GM21723 (cell line): Measurements from ENCODE around the gene RXFP1.
"Not testable (repeated sequence)": the region's sequence is repeated elsewhere in the genome, so short reads cannot be mapped to it uniquely, and the experiment has no call there.

Experiments used
- ATAC-seq: cut with Tn5 transposase; IDR thresholded peaks from one replicate; pipeline ENCODE4 v1.9.1; 2021; ENCODE audit warnings: mild to moderate bottlenecking, moderate library complexity; ENCODE audit not compliant: unreplicated experiment

Gene RXFP1

GRCh38 chr4:158606969-158607368 is 85.3 kb downstream of the RXFP1 start:
- no peak for ATAC-seq

DNA sequence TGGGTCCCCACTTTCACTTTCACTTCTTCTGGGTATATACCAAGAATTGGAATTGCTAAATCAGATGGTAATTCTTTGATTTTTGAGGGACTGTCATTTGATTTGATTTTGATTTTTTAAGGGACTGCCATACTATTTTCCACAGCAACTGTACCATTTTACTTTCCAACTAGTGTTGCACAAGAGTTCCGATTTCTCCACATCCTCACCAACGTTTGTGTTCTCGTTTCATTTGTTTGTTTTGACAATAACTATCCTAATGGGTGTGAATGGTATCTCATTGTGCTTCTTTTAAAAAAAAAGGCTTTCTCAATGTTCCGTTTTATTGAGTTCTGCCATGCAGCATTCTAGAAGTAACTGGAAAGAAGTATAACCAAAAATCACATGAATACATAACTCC is 87.4 kb downstream of the RXFP1 start:
- ATAC-seq: no peak

DNA sequence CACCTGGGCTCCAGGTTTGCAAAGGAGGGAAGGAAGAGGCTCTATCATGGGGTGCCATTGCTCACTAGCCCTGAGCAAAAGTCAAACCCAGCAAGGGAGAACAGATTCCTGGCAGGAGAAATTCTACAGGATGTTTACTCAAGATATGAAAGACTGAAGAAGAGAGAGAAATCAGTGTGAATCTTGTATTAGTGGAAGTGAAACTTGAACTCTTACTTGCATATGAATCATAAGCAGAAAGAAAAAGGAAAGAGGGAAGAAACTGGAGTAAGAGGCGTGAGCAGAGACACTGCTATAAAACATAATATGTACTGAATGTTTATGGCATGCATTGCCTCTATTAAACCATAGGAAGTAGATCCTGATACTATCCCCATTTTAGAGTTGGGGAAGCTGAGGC is 89.1 kb downstream of the RXFP1 start:
- peak; percentile 97 for ATAC-seq

DNA sequence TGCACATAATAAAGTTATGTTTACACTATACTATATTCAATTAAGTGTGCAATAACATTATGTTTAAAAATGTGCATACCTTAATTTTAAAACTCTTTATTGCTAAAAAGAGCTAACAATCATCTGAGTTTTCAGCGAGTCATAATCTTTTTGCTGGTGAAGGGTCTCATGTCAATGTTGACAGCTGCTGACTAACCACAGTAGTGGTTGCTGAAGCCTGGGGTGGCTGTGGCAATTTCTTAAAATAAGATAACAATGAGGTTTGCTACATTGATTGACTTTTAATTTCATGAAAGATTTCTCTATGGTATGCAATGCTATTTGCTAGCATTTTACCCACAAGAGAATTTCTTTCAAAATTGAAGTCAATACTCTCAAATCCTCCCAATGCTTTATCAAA is 91.4 kb downstream of the RXFP1 start:
- ATAC-seq: no peak

GRCh38 chr4:158617956-158618355 is 96.3 kb downstream of the RXFP1 start:
- no peak for ATAC-seq

DNA sequence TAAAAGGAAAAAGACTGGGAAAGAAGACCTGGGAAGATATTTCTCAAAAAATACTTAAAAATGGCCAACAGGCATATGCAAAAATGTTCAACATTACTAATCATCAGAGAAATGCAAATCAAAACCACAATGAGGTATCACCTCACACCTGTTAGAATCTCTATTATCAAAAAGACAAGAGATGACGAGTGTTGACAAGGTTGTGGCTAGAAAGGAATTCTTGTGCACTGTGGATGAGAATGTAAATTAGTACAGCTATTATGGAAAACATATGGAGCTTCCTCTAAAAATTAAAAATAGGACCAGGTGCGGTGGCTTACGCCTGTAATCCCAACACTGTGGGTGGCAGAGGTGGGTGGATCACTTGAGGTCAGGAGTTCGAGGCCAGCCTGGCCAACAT is 100.0 kb downstream of the RXFP1 start:
- ATAC-seq: no peak

DNA sequence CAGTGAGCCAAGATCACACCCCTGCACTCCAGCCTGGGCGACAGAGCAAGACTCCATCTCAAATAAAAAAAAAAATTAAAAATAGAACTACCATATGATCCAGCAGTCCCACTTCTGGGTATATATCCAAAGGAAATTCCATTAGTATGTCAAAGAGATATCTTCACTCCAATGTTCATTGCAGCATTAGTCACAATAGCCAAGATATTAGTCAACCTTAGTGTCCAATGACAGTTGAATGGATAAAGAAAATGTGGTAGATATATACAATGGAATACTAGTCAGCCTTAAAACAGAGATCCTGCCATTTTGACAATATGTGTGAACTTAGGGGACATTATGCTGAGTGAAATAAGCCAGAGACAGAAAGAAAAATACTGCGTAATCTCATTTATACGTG is 100.6 kb downstream of the RXFP1 start:
- ATAC-seq: no peak

GRCh38 chr4:158624889-158625478 is 103.3 kb downstream of the RXFP1 start:
- peak; percentile 95 for ATAC-seq

- no peak for ATAC-seq
These were observed 103.9 kb downstream of the RXFP1 start for GRCh38 chr4:158625544-158625943.

DNA sequence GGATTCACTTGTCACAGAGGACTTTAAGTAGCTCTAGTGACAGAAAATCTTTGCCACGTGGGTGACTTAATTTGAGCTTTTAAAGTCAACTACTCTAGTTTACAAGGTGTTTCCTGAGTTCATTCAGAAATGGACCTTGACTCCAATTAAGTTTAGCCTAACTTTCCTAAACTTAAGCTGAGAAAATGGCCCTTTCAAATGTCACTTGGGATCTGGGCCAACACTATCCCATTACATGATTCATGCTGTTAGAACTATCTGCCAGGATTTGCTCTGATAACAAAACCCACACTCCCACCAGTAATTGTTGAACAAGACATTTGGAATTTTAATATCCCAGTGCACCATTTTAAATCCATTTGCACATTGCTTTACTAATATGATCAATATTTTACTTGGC is 109.2 kb downstream of the RXFP1 start:
- no peak for ATAC-seq

DNA sequence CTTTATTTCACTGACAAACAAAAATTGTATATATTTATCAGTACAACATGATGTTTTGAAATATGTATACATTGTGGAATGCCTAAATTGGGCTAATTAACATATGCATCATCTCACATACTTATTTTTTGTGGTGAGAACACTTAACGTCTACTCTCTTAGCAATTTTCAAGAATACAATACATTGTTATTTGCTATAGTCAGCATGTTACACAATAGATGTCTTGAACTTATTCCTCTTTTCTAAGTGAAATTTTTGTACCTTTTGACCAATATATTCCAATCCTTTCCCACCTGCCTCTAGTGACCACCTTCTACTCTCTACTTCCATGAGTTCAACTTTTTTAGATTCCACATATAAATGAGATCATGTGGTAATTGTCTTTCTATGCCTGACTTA is 114.9 kb downstream of the RXFP1 start:
- no peak for ATAC-seq

DNA sequence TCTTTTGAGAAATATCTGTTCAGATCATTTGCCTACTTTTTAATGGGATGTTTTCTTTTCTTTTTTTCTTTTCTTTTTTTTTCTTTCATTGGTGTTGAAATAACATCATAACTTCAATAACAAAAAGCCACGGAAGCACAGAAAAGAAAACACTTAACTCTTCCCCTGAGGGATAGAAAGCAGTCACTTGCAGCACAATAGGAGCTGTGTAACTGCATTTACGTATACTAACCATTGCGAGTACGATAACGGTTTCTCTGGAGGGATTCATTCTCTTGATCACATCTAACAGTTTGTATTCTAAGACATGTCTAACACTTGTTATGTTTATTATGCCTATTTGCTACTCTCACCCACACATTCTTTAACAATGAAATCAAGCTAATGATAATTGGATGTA is 122.7 kb downstream of the RXFP1 start:
- no peak for ATAC-seq

DNA sequence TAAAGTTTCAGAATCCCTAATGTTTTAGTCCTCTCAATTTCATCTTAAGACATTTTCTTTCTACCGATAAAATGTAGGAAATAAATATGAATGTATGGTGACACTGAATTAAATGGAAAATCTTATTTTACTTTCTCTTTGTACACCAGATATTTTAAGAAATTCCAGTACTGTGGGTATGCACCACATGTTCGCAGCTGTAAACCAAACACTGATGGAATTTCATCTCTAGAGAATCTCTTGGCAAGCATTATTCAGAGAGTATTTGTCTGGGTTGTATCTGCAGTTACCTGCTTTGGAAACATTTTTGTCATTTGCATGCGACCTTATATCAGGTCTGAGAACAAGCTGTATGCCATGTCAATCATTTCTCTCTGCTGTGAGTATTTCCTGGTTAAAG is 123.1 kb downstream of the RXFP1 start:
- ATAC-seq: no peak

- no peak for ATAC-seq
These were observed 127.5 kb downstream of the RXFP1 start for GRCh38 chr4:158649111-158649680.

DNA sequence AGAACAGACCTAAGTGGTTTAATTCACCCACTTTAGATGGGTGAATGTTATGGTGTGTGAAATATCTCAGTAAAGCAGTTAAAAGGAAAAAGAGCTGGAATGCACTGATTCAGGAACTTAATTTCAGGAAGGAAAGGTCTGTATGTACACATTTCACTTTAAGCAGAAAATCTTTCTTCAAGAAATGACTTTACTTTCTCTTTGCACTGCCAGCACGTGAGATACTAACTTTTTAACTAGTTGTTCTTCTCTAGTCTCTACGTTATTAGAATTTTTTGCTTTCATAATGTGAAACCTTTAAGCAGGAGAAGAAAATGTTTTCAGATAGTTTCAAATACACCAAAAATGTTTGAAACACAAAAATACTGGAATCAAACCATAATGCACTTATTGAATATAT is 131.2 kb downstream of the RXFP1 start:
- no peak for ATAC-seq

GRCh38 chr4:158656439-158656838 is 134.8 kb downstream of the RXFP1 start:
- ATAC-seq: no peak

GRCh38 chr4:158657291-158657690 is 135.6 kb downstream of the RXFP1 start:
- ATAC-seq: no peak

- not testable (repeated sequence) for ATAC-seq
These were observed 141.6 kb downstream of the RXFP1 start for GRCh38 chr4:158663255-158663654.

DNA sequence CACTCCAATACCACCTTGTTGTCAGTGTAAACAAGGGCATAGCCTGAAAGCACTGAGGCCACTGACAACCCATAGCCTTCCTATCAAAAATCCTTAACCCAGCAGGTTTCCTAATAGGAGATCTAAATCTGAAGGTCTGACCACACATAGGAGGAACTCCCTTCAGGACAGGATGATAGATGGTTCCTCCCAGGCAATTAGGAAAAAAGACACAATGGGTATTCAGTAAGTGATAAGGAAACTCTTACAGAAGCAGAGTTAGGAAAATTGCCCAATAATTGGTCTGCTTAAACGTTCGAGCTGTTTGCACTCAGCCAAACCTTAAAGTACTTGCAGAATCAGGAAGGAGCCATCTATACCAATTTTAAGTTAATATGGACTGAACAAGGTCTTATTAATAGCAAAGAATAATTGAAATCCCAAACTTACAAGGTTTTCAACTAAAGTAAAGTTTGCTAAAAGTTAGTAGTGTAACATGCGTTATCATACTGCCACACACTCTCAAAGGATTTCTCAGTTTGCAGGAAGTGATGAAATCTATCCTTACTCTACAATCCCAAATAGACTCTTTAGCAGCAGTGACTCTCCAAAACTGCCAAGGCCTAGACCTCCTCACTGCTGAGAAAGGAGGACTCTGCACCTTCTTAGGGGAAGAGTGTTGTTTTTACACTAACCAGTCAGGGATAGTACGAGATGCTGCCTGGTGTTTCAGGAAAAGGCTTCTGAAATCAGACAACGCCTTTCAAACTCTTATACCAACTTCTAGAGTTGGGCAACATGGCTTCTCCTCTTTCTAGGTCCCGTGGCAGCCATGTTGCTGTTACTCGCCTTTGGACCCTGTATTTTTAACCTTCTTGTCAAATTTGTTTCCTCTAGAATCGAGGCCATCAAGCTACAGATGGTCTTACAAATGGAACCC is 142.3 kb downstream of the RXFP1 start:
- not testable (repeated sequence) for ATAC-seq

- no peak for ATAC-seq
These were observed 143.1 kb downstream of the RXFP1 start for GRCh38 chr4:158664806-158665205.

DNA sequence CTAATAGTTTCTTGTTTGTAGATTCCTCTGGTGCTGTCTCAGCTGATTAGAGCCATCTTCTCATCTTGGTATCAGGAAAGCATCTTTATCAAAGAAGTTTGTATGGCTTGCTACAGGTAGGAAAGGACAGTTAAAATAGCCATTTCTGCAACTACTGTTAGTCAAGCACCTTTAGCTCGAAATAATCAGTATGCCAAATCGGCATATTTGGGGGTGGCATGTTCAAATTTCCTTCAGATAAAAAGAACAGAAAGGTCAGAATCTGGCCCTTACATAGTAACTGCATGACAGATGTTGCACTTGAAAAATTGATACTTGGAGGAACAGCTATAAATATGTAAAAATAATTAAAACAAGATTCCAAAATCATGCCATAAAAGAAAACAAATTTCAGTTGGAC is 145.2 kb downstream of the RXFP1 start:
- ATAC-seq: no peak

- no peak for ATAC-seq
These were observed 146.0 kb downstream of the RXFP1 start for GRCh38 chr4:158667651-158668198.
